Uterus (tissue), 2 donors: Measurements from ENCODE around the gene ADGRF1.

ENCODE experiments used
- CTCF ChIP-seq, 4 experiments: fragments of 200-600 bp in 2 of 4; fragments of 450-650 bp in 2 of 4; sonication (generic) in 2 of 4; IDR thresholded peaks; one replicate each; pipeline ENCODE4 v1.5.1; 2016 to 2019; ENCODE audit warnings: antibody characterized with exemption in 4 of 4, mild to moderate bottlenecking in 2 of 4, moderate library complexity in 1 of 4
- POLR2A ChIP-seq, 2 donors: fragments of 450-650 bp; IDR thresholded peaks; one replicate each; pipeline ENCODE4 v1.6.1; 2016; ENCODE audit warnings: antibody characterized with exemption in 2 of 2, mild to moderate bottlenecking in 1 of 2, moderate library complexity in 1 of 2

GRCh38 chr6:46990031-46990644 lies 52.0 kb downstream of the ADGRF1 start:
- TF ChIP-seq POLR2A (IDR thresholded peaks at IDR 0.05) (no peak), CTCF (IDR thresholded peaks at IDR 0.05) (no peak)
